MM.1S (cell line): ENCODE measurements around the gene KIF3C.
"Not testable (repeated sequence)": the region's sequence is repeated elsewhere in the genome, so short reads cannot be mapped to it uniquely, and the experiment has no call there.

Experiments
- EZH2phosphoT487 ChIP-seq: fragments of 300-600 bp; sonication (generic); IDR thresholded peaks from 2 replicates; pipeline ENCODE4 v1.6.1; 2018; ENCODE audit warnings: antibody characterized with exemption, low read length
- TF ChIP-seq, protein P1 (sequence below): fragments of 300-600 bp; sonication (generic); IDR thresholded peaks from 2 replicates; pipeline ENCODE4 v1.5.1; 2016; ENCODE audit warnings: antibody characterized with exemption, low read length, mixed read lengths

DNA sequence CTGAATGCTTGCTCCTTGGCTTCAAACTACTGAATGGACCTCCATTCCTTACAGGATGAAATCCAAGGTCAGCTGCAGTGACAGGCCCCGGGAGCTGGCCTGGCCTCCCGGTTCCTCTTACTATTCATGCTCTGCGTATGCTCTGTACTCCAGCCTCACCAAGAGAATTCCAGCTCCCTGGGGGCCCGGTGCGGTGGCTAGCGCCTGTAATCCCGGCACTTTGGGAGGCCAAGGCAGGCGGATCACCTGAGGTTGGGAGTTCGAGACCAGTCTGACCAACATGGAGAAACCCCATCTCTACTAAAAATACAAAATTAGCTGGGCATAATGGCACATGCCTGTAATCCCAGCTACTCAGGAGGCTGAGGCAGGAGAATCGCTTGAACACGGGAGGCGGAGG is 23.7 kb downstream of the KIF3C start:
- TF ChIP-seq EZH2phosphoT487, result not testable (repeated sequence)
- TF ChIP-seq, protein P1, sequence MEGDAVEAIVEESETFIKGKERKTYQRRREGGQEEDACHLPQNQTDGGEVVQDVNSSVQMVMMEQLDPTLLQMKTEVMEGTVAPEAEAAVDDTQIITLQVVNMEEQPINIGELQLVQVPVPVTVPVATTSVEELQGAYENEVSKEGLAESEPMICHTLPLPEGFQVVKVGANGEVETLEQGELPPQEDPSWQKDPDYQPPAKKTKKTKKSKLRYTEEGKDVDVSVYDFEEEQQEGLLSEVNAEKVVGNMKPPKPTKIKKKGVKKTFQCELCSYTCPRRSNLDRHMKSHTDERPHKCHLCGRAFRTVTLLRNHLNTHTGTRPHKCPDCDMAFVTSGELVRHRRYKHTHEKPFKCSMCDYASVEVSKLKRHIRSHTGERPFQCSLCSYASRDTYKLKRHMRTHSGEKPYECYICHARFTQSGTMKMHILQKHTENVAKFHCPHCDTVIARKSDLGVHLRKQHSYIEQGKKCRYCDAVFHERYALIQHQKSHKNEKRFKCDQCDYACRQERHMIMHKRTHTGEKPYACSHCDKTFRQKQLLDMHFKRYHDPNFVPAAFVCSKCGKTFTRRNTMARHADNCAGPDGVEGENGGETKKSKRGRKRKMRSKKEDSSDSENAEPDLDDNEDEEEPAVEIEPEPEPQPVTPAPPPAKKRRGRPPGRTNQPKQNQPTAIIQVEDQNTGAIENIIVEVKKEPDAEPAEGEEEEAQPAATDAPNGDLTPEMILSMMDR, result not testable (repeated sequence)
